ENCODE measurements around the gene OTOGL. TPM values are rescaled to one million over a fixed set of nuclear protein-coding genes. Genes with fewer than 3 reads are reported as not detected.

Gene OTOGL
- total RNA-seq, 2 experiments from 2014 or later, result not detected

DNA sequence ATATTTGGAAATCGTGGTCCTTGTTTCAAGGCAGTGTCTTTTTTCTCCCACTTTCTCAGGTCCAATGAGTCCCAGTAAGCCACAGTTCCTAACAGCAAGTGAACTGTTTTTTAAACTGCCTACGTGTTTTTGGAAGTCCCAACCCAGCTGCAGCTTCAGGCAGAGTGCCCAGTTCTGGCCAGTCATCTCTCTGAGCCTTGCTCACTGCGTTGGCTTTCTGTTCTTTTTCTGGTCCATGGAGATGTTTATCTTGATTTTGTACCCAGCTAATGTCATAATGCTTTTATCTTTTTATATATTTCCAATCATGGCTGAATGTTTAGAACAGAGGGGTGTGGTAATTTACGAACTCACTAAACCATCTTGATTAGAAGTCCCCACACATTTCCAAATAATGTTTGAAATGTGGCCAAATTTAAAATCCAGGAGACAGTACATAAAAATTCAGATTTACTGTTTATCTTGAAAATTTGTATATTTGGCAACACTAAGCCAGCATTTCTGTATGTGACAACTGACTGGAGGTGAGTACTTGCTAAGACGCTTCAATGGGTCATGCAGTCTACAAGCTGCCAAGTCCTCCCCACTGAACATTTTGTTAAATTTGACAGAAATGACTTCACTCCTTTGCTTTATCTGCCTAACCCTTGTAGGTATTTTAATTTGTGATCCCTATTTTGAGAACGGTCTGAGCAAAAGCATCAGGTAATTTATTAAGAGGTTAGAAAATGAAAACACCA lies 46.1 kb upstream of the OTOGL start:
- TF ChIP-seq, protein P1, sequence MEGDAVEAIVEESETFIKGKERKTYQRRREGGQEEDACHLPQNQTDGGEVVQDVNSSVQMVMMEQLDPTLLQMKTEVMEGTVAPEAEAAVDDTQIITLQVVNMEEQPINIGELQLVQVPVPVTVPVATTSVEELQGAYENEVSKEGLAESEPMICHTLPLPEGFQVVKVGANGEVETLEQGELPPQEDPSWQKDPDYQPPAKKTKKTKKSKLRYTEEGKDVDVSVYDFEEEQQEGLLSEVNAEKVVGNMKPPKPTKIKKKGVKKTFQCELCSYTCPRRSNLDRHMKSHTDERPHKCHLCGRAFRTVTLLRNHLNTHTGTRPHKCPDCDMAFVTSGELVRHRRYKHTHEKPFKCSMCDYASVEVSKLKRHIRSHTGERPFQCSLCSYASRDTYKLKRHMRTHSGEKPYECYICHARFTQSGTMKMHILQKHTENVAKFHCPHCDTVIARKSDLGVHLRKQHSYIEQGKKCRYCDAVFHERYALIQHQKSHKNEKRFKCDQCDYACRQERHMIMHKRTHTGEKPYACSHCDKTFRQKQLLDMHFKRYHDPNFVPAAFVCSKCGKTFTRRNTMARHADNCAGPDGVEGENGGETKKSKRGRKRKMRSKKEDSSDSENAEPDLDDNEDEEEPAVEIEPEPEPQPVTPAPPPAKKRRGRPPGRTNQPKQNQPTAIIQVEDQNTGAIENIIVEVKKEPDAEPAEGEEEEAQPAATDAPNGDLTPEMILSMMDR (conservative IDR thresholded peaks at IDR 0.05; ENCODE audit: low read length), result no peak
- no peak for TF ChIP-seq EZH2phosphoT487 (IDR thresholded peaks at IDR 0.05; ENCODE audit: borderline replicate concordance, low read depth, low read length)
- H3K9me2 ChIP-seq (ENCODE audit: insufficient read depth, low read length), result no peaks in the 10 kb centered on the region
- no peak for DNase-seq (ENCODE audit: low spot score)
- ChIA-PET CTCF (ENCODE audit: unreplicated experiment) (no interaction called here), POLR2A (no interaction called here)
- no peak overlapping the region for H3K27ac ChIP-seq (ENCODE audit: low read depth, low read length, poor library complexity, severe bottlenecking)
- no peak overlapping the region for H2AFZ ChIP-seq (ENCODE audit: low read length)
- no peaks in the 10 kb centered on the region for H3K4me1 ChIP-seq (ENCODE audit: insufficient read depth, low read length, poor library complexity, severe bottlenecking)
- H4K20me1 ChIP-seq (ENCODE audit: insufficient read depth, low read length), result no peaks in the 10 kb centered on the region
- H3K4me3 ChIP-seq (ENCODE audit: low read depth, low read length, poor library complexity, severe bottlenecking), result no peak overlapping the region
- no peak overlapping the region for H3K4me2 ChIP-seq (ENCODE audit: low read length)
- H3K79me2 ChIP-seq (ENCODE audit: insufficient read depth, low read depth, low read length), result no peaks in the 10 kb centered on the region
- H3K9me3 ChIP-seq (ENCODE audit: low read length), result no peaks in the 10 kb centered on the region
- BruUV-seq (replicated peaks), result no TSS peak
- intact Hi-C loops (cut with micrococcal nuclease; ENCODE audit: unreplicated experiment), result no loop called here
- H3K36me3 ChIP-seq (ENCODE audit: insufficient read depth, low read length), result no peaks in the 10 kb centered on the region

DNA sequence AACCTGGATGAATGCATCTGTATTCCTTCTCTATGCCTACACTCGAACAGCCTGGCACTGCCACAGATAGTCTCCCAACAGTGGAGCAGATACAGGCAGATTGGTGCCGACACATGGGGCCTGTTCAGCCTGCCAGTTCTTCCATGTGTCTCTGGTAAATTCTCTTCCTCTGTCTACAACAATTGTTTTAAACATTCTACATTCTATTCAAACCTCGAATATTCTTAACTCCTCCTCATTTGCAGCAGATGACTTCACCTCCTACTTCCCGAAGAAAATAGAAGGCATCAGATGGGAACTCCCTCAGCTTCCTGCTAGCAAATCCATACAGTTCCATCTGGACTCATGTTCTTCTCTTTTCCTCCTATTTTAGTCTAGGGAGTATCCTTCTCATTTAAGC lies 43.1 kb upstream of the OTOGL start:
- ChIA-PET POLR2A (no interaction called here), CTCF (ENCODE audit: unreplicated experiment) (no interaction called here)
- H4K20me1 ChIP-seq (ENCODE audit: insufficient read depth, low read length), result no peaks in the 10 kb centered on the region
- intact Hi-C loops (cut with micrococcal nuclease; ENCODE audit: unreplicated experiment), result no loop called here
- no peak overlapping the region for H2AFZ ChIP-seq (ENCODE audit: low read length)
- H3K9me3 ChIP-seq (ENCODE audit: low read length), result no peaks in the 10 kb centered on the region
- H3K4me2 ChIP-seq (ENCODE audit: low read length), result no peak overlapping the region
- no peaks in the 10 kb centered on the region for H3K9me2 ChIP-seq (ENCODE audit: insufficient read depth, low read length)
- H3K27ac ChIP-seq (ENCODE audit: low read depth, low read length, poor library complexity, severe bottlenecking), result no peak overlapping the region
- no peaks in the 10 kb centered on the region for H3K36me3 ChIP-seq (ENCODE audit: insufficient read depth, low read length)
- H3K4me1 ChIP-seq (ENCODE audit: insufficient read depth, low read length, poor library complexity, severe bottlenecking), result no peaks in the 10 kb centered on the region
- H3K4me3 ChIP-seq (ENCODE audit: low read depth, low read length, poor library complexity, severe bottlenecking), result no peak overlapping the region
- BruUV-seq (replicated peaks), result no TSS peak
- H3K79me2 ChIP-seq (ENCODE audit: insufficient read depth, low read depth, low read length), result no peaks in the 10 kb centered on the region
- TF ChIP-seq, protein P1 (conservative IDR thresholded peaks at IDR 0.05; ENCODE audit: low read length), result no peak
- no peak for TF ChIP-seq EZH2phosphoT487 (IDR thresholded peaks at IDR 0.05; ENCODE audit: borderline replicate concordance, low read depth, low read length)
- DNase-seq (ENCODE audit: low spot score), result no peak

DNA sequence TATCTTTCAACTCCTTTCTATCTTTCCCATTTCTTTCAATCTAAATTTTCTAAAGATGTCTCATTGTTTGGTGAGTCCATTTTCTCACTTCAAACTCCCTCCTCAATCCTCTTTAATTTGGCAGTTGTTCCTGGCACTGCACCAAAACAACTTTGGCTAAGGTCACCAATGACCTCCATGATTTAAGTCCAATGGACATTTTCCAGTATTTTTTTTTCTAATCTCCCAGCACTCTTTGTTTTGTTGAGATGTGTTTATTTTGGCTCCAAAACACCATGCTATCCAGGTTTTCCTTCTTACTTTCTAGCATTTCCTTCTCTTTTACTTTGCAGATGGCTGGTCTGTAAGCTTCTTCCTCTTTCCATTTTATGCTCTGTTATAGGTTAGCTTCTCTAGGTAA lies 42.5 kb upstream of the OTOGL start:
- BruUV-seq (replicated peaks), result no TSS peak
- no peak for DNase-seq (ENCODE audit: low spot score)
- H2AFZ ChIP-seq (ENCODE audit: low read length), result no peak overlapping the region
- POLR2A ChIA-PET, result no interaction called here
- no peaks in the 10 kb centered on the region for H3K9me2 ChIP-seq (ENCODE audit: insufficient read depth, low read length)
- no peak overlapping the region for H3K27ac ChIP-seq (ENCODE audit: low read depth, low read length, poor library complexity, severe bottlenecking)
- no peaks in the 10 kb centered on the region for H3K4me1 ChIP-seq (ENCODE audit: insufficient read depth, low read length, poor library complexity, severe bottlenecking)
- intact Hi-C loops (cut with micrococcal nuclease; ENCODE audit: unreplicated experiment), result no loop called here
- no peak overlapping the region for H3K4me2 ChIP-seq (ENCODE audit: low read length)
- no peaks in the 10 kb centered on the region for H3K79me2 ChIP-seq (ENCODE audit: insufficient read depth, low read depth, low read length)
- no peaks in the 10 kb centered on the region for H4K20me1 ChIP-seq (ENCODE audit: insufficient read depth, low read length)
- no peak overlapping the region for H3K4me3 ChIP-seq (ENCODE audit: low read depth, low read length, poor library complexity, severe bottlenecking)
- CTCF ChIA-PET (ENCODE audit: unreplicated experiment), result no interaction called here
- H3K9me3 ChIP-seq (ENCODE audit: low read length), result no peaks in the 10 kb centered on the region
- H3K36me3 ChIP-seq (ENCODE audit: insufficient read depth, low read length), result no peaks in the 10 kb centered on the region
- TF ChIP-seq, protein P1 (conservative IDR thresholded peaks at IDR 0.05; ENCODE audit: low read length), result no peak
- no peak for TF ChIP-seq EZH2phosphoT487 (IDR thresholded peaks at IDR 0.05; ENCODE audit: borderline replicate concordance, low read depth, low read length)
